ENCODE results near the gene NFIC.
"Not testable (repeated sequence)": the region's sequence is repeated elsewhere in the genome, so short reads cannot be mapped to it uniquely, and the experiment has no call there.

The NFIC gene

GRCh38 chr19:3398900-3399278, 32.5 kb downstream of the NFIC start:
- Histone ChIP-seq H2BK15ac (ENCODE audit: low read depth, poor library complexity, severe bottlenecking) (peak overlapping the region; percentile 36), H4K91ac (ENCODE audit: low read length) (peak overlapping the region; percentile 57), H3K79me1 (replicated peaks; ENCODE audit: low read length, poor library complexity, severe bottlenecking) (peaks cover 41% of the 10 kb centered on the region), H3K9me3 (ENCODE audit: control insufficient read depth, low read length) (no peaks in the 10 kb centered on the region), H3K9ac (ENCODE audit: low read length) (peak overlapping the region; percentile 69), H3K27me3 (ENCODE audit: control insufficient read depth in 1 of 2, insufficient read depth in 1 of 2, low read length in 2 of 2) (no peaks in the 10 kb centered on the region), H3K23ac (ENCODE audit: low read length in 2 of 2) (no peak overlapping the region), H3K14ac (ENCODE audit: low read length in 2 of 2) (no peak overlapping the region), H3K27ac (ENCODE audit: low read length, poor library complexity, severe bottlenecking) (no peak overlapping the region), H3K4me1 (ENCODE audit: control insufficient read depth, insufficient read depth, low read depth, low read length) (peaks cover 34% of the 10 kb centered on the region), H3K36me3 (ENCODE audit: control insufficient read depth in 1 of 2, insufficient read depth in 2 of 2, low read depth in 1 of 2, low read length in 2 of 2) (peaks cover 30 to 32% of the 10 kb centered on the region in 2 experiments), H3K4me3 (ENCODE audit: insufficient read depth in 1 of 2, low read depth in 1 of 2, low read length in 2 of 2) (no peak overlapping the region), H2BK120ac (ENCODE audit: low read depth, low read length) (no peak overlapping the region), H3K18ac (ENCODE audit: low read depth in 1 of 2, low read length in 2 of 2) (peak overlapping the region in 1 of 2 experiments; percentile 13), H3K4me2 (ENCODE audit: low read length, poor library complexity, severe bottlenecking) (no peak overlapping the region), H3K4ac (ENCODE audit: low read depth in 1 of 2, low read length in 2 of 2) (peak overlapping the region in 1 of 2 experiments; percentile 13), H2BK12ac (ENCODE audit: low read length in 2 of 2) (peak overlapping the region in 1 of 2 experiments; percentile 4), H2BK5ac (ENCODE audit: low read depth, low read length, poor library complexity, severe bottlenecking) (no peak overlapping the region), H4K8ac (ENCODE audit: low read length) (peak overlapping the region; percentile 27), H2AK5ac (ENCODE audit: low read length, severe bottlenecking) (no peak overlapping the region), H2AFZ (ENCODE audit: low read depth, low read length) (no peak overlapping the region)
- 92% methylated on average over 6 of the region's 10 CpGs for WGBS
- no peak for DNase-seq

GRCh38 chr19:3399311-3399710, 32.9 kb downstream of the NFIC start:
- H3K4me3 ChIP-seq (ENCODE audit: insufficient read depth in 1 of 2, low read depth in 1 of 2, low read length in 2 of 2); H2AFZ ChIP-seq (ENCODE audit: low read depth, low read length); H2BK12ac ChIP-seq (ENCODE audit: low read length in 2 of 2); H3K27me3 ChIP-seq (ENCODE audit: control insufficient read depth in 1 of 2, insufficient read depth in 1 of 2, low read length in 2 of 2); H3K9me3 ChIP-seq (ENCODE audit: control insufficient read depth, low read length); H2BK15ac ChIP-seq (ENCODE audit: low read depth, poor library complexity, severe bottlenecking); H3K14ac ChIP-seq (ENCODE audit: low read length in 2 of 2); H4K8ac ChIP-seq (ENCODE audit: low read length); H3K4me2 ChIP-seq (ENCODE audit: low read length, poor library complexity, severe bottlenecking); H2AK5ac ChIP-seq (ENCODE audit: low read length, severe bottlenecking); H3K4ac ChIP-seq (ENCODE audit: low read depth in 1 of 2, low read length in 2 of 2); H3K18ac ChIP-seq (ENCODE audit: low read depth in 1 of 2, low read length in 2 of 2); H3K23ac ChIP-seq (ENCODE audit: low read length in 2 of 2); H3K27ac ChIP-seq (ENCODE audit: low read length, poor library complexity, severe bottlenecking); H4K91ac ChIP-seq (ENCODE audit: low read length); H2BK120ac ChIP-seq (ENCODE audit: low read depth, low read length); H2BK5ac ChIP-seq (ENCODE audit: low read depth, low read length, poor library complexity, severe bottlenecking): not testable (repeated sequence)
- peak overlapping the region; percentile 69 for H3K9ac ChIP-seq (ENCODE audit: low read length)
- peaks cover 38% of the 10 kb centered on the region for H3K4me1 ChIP-seq (ENCODE audit: control insufficient read depth, insufficient read depth, low read depth, low read length)
- 85% methylated on average over 7 of the region's 7 CpGs for WGBS
- peaks cover 30 to 32% of the 10 kb centered on the region in 2 experiments for H3K36me3 ChIP-seq (ENCODE audit: control insufficient read depth in 1 of 2, insufficient read depth in 2 of 2, low read depth in 1 of 2, low read length in 2 of 2)
- H3K79me1 ChIP-seq (replicated peaks; ENCODE audit: low read length, poor library complexity, severe bottlenecking) = peaks cover 43% of the 10 kb centered on the region
- DNase-seq = peak; percentile 63

- no peak for DNase-seq
- Histone ChIP-seq H4K8ac (ENCODE audit: low read length) (no peak overlapping the region), H3K27me3 (ENCODE audit: control insufficient read depth in 1 of 2, insufficient read depth in 1 of 2, low read length in 2 of 2) (no peaks in the 10 kb centered on the region), H2BK5ac (ENCODE audit: low read depth, low read length, poor library complexity, severe bottlenecking) (no peak overlapping the region), H3K23ac (ENCODE audit: low read length in 2 of 2) (peak overlapping the region in 1 of 2 experiments; percentile 28), H3K4me2 (ENCODE audit: low read length, poor library complexity, severe bottlenecking) (no peak overlapping the region), H3K36me3 (ENCODE audit: control insufficient read depth in 1 of 2, insufficient read depth in 2 of 2, low read depth in 1 of 2, low read length in 2 of 2) (peaks cover 24 to 28% of the 10 kb centered on the region in 2 experiments), H3K4me3 (ENCODE audit: insufficient read depth in 1 of 2, low read depth in 1 of 2, low read length in 2 of 2) (no peak overlapping the region), H3K9ac (ENCODE audit: low read length) (no peak overlapping the region), H3K18ac (ENCODE audit: low read depth in 1 of 2, low read length in 2 of 2) (peak overlapping the region in 1 of 2 experiments; percentile 49), H2BK12ac (ENCODE audit: low read length in 2 of 2) (no peak overlapping the region), H3K79me1 (replicated peaks; ENCODE audit: low read length, poor library complexity, severe bottlenecking) (peaks cover 46% of the 10 kb centered on the region), H2BK120ac (ENCODE audit: low read depth, low read length) (no peak overlapping the region), H3K9me3 (ENCODE audit: control insufficient read depth, low read length) (no peaks in the 10 kb centered on the region), H3K27ac (ENCODE audit: low read length, poor library complexity, severe bottlenecking) (no peak overlapping the region), H3K4ac (ENCODE audit: low read depth in 1 of 2, low read length in 2 of 2) (no peak overlapping the region), H2AK5ac (ENCODE audit: low read length, severe bottlenecking) (no peak overlapping the region), H2BK15ac (ENCODE audit: low read depth, poor library complexity, severe bottlenecking) (no peak overlapping the region), H2AFZ (ENCODE audit: low read depth, low read length) (no peak overlapping the region), H4K91ac (ENCODE audit: low read length) (peak overlapping the region; percentile 81), H3K14ac (ENCODE audit: low read length in 2 of 2) (peak overlapping the region in 1 of 2 experiments; percentile 89), H3K4me1 (ENCODE audit: control insufficient read depth, insufficient read depth, low read depth, low read length) (peaks cover 41% of the 10 kb centered on the region)
- 89% methylated on average over 18 of the region's 18 CpGs for WGBS
These were observed 34.8 kb downstream of the NFIC start for GRCh38 chr19:3401004-3401768.

GRCh38 chr19:3402631-3403443, 36.5 kb downstream of the NFIC start:
- peak overlapping the region; percentile 18 for H2AK5ac ChIP-seq (ENCODE audit: low read length, severe bottlenecking)
- H2BK120ac ChIP-seq (ENCODE audit: low read depth, low read length) = no peak overlapping the region
- H3K23ac ChIP-seq (ENCODE audit: low read length in 2 of 2) = peak overlapping the region in 1 of 2 experiments; percentile 26

More at GRCh38 chr19:3402631-3403443, 36.5 kb downstream of the NFIC start:
- peak overlapping the region in 1 of 2 experiments; percentile 49 for H3K4ac ChIP-seq (ENCODE audit: low read depth in 1 of 2, low read length in 2 of 2)
- no peak overlapping the region for H2AFZ ChIP-seq (ENCODE audit: low read depth, low read length)
- no peaks in the 10 kb centered on the region for H3K9me3 ChIP-seq (ENCODE audit: control insufficient read depth, low read length)
- WGBS = 85% methylated on average over 9 of the region's 10 CpGs
- peaks cover 23 to 25% of the 10 kb centered on the region in 2 experiments for H3K36me3 ChIP-seq (ENCODE audit: control insufficient read depth in 1 of 2, insufficient read depth in 2 of 2, low read depth in 1 of 2, low read length in 2 of 2)
- H4K8ac ChIP-seq (ENCODE audit: low read length) = no peak overlapping the region
- no peak for DNase-seq
- H4K91ac ChIP-seq (ENCODE audit: low read length) = no peak overlapping the region
- H3K27me3 ChIP-seq (ENCODE audit: control insufficient read depth in 1 of 2, insufficient read depth in 1 of 2, low read length in 2 of 2) = no peaks in the 10 kb centered on the region
- peak overlapping the region; percentile 15 for H2BK15ac ChIP-seq (ENCODE audit: low read depth, poor library complexity, severe bottlenecking)
- H2BK5ac ChIP-seq (ENCODE audit: low read depth, low read length, poor library complexity, severe bottlenecking) = no peak overlapping the region
- H3K27ac ChIP-seq (ENCODE audit: low read length, poor library complexity, severe bottlenecking) = no peak overlapping the region
- H3K4me2 ChIP-seq (ENCODE audit: low read length, poor library complexity, severe bottlenecking) = peak overlapping the region; percentile 50
- peak overlapping the region; percentile 12 to 68 for H2BK12ac ChIP-seq (ENCODE audit: low read length in 2 of 2)
- peaks cover 41% of the 10 kb centered on the region for H3K79me1 ChIP-seq (replicated peaks; ENCODE audit: low read length, poor library complexity, severe bottlenecking)
- H3K14ac ChIP-seq (ENCODE audit: low read length in 2 of 2) = no peak overlapping the region
- peak overlapping the region; percentile 95 for H3K9ac ChIP-seq (ENCODE audit: low read length)
- peaks cover 33% of the 10 kb centered on the region for H3K4me1 ChIP-seq (ENCODE audit: control insufficient read depth, insufficient read depth, low read depth, low read length)
- peak overlapping the region in 1 of 2 experiments; percentile 64 for H3K18ac ChIP-seq (ENCODE audit: low read depth in 1 of 2, low read length in 2 of 2)
- peak overlapping the region in 1 of 2 experiments; percentile 40 for H3K4me3 ChIP-seq (ENCODE audit: insufficient read depth in 1 of 2, low read depth in 1 of 2, low read length in 2 of 2)

Measured in mesenchymal stem cell (in vitro differentiated cells and primary cell).